B cell (primary cell): Measurements from ENCODE around the gene VWA3B. TPM values are rescaled to one million over a fixed set of nuclear protein-coding genes. Genes with fewer than 3 reads are reported as not detected.

Experiments used
- ATAC-seq: fragments of 200-7000 bp; cut with Tn5 transposase; one replicate; pipeline ENCODE4 v1.10.0; 2021; ENCODE audit warnings: low read depth, mild to moderate bottlenecking, moderate number of reproducible peaks, moderate library complexity
- CTCF ChIA-PET: fragments of 350-600 bp; sonication (Branson Sonifier 250); formaldehyde crosslinking; loops from one replicate; lab custom pipeline; 2021; ENCODE audit warnings: antibody characterized with exemption, inconsistent platforms; lab: Charles Lee
- POLR2A ChIA-PET: fragments of 350-600 bp; sonication (Branson Sonifier 250); formaldehyde crosslinking; loops from one replicate; lab custom pipeline; 2021; ENCODE audit warnings: antibody characterized with exemption; lab: Charles Lee
- DNase-seq: peaks from one replicate; pipeline ENCODE4 v3.0.0; 2013
- H2AFZ ChIP-seq: 2 replicates; pipeline ENCODE4 v1.6.1; 2012; ENCODE audit warnings: mild to moderate bottlenecking, low read depth, low read length; ENCODE audit not compliant: insufficient read depth, poor library complexity, severe bottlenecking
- H3K27ac ChIP-seq, 2 donors: 1 replicate in 1 of 2; 2 replicates in 1 of 2; pipeline ENCODE4 v1.5.1; 2012 to 2013; ENCODE audit warnings: low read length in 2 of 2, mild to moderate bottlenecking in 2 of 2, moderate library complexity in 1 of 2
- H3K27me3 ChIP-seq, 4 experiments: fragments of 200-600 bp in 1 of 4; sonication (generic) in 1 of 4; replicated peaks in 1 of 4; 1 replicate in 2 of 4; 2 replicates in 2 of 4; pipeline versions ENCODE4 v1.6.1 to v1.7.0; 2013 to 2016; ENCODE audit warnings: low read length in 3 of 4, mild to moderate bottlenecking in 2 of 4, mixed read lengths in 1 of 4, moderate library complexity in 1 of 4; ENCODE audit not compliant: insufficient read depth in 4 of 4, control insufficient read depth in 3 of 4; ENCODE audit errors: control extremely low read depth in 1 of 4
- H3K36me3 ChIP-seq, 2 experiments: replicated peaks in 1 of 2; 1 replicate in 1 of 2; 2 replicates in 1 of 2; pipeline versions ENCODE4 v1.6.1 to v1.7.1; 2013; ENCODE audit warnings: low read length in 1 of 2; ENCODE audit not compliant: insufficient read depth in 2 of 2, control insufficient read depth in 1 of 2; ENCODE audit errors: control extremely low read depth in 1 of 2, extremely low read depth in 1 of 2
- H3K4me1 ChIP-seq, 2 donors: fragments of 200-600 bp in 1 of 2; sonication (generic) in 1 of 2; 1 replicate in 1 of 2; 2 replicates in 1 of 2; pipeline versions ENCODE4 v1.5.1 to v1.6.1; 2013 to 2017; ENCODE audit warnings: low read length in 2 of 2; ENCODE audit not compliant: control insufficient read depth in 2 of 2, insufficient read depth in 2 of 2
- H3K4me2 ChIP-seq: replicated peaks from 2 replicates; pipeline ENCODE3; 2012; ENCODE audit warnings: mild to moderate bottlenecking, low read depth, low read length; ENCODE audit not compliant: poor library complexity, severe bottlenecking
- H3K4me3 ChIP-seq, 5 experiments: fragments of 200-600 bp in 1 of 5; sonication (generic) in 1 of 5; 1 replicate in 3 of 5; 2 replicates in 2 of 5; pipeline versions ENCODE4 v1.5.1 to v1.7.0; 2011 to 2016; ENCODE audit warnings: low read length in 4 of 5, mild to moderate bottlenecking in 4 of 5, low read depth in 2 of 5, control low read depth in 1 of 5, moderate library complexity in 1 of 5; ENCODE audit not compliant: insufficient read depth in 1 of 5; ENCODE audit errors: control extremely low read depth in 1 of 5, extremely low read depth in 1 of 5
- H3K79me2 ChIP-seq: fragments of 200-600 bp; sonication (generic); one replicate; pipeline ENCODE4 v1.6.0; 2016; ENCODE audit warnings: low read length; ENCODE audit not compliant: control insufficient read depth, insufficient read depth
- H3K9ac ChIP-seq: fragments of 200-600 bp; sonication (generic); 2 replicates; pipeline ENCODE4 v1.6.1; 2017; ENCODE audit warnings: mild to moderate bottlenecking, low read length, moderate library complexity
- H3K9me3 ChIP-seq, 3 donors: one replicate each; pipeline versions ENCODE4 v1.6.1 to v1.7.1; 2013; ENCODE audit warnings: low read length in 2 of 3; ENCODE audit not compliant: control insufficient read depth in 2 of 3, insufficient read depth in 1 of 3; ENCODE audit errors: control extremely low read depth in 1 of 3
- H4K20me1 ChIP-seq: 2 replicates; pipeline ENCODE4 v1.6.0; 2012; ENCODE audit warnings: mild to moderate bottlenecking, low read length; ENCODE audit not compliant: insufficient read depth, control insufficient read depth, poor library complexity, severe bottlenecking
- H3K27ac Mint-ChIP-seq: one replicate; pipeline ENCODE4 v1.8.0; 2021; ENCODE audit warnings: mixed read lengths
- H3K27me3 Mint-ChIP-seq: one replicate; pipeline ENCODE4 v1.8.0; 2021; ENCODE audit warnings: mixed read lengths
- H3K4me1 Mint-ChIP-seq: one replicate; pipeline ENCODE4 v1.8.0; 2021; ENCODE audit warnings: mixed read lengths
- H3K4me3 Mint-ChIP-seq: one replicate; pipeline ENCODE4 v1.8.0; 2021; ENCODE audit warnings: mixed read lengths
- H3K9me3 Mint-ChIP-seq: one replicate; pipeline ENCODE4 v1.8.0; 2022; ENCODE audit warnings: mixed read lengths; ENCODE audit not compliant: insufficient read depth
- CTCF ChIP-seq: fragments of 200-600 bp; IDR thresholded peaks from one replicate; pipeline ENCODE4 v1.8.0; 2022; ENCODE audit warnings: antibody characterized with exemption, mild to moderate bottlenecking
- EZH2 ChIP-seq: IDR thresholded peaks from 2 replicates; pipeline ENCODE4 v1.6.1; 2012; ENCODE audit warnings: borderline replicate concordance, low read depth, mild to moderate bottlenecking, moderate library complexity, low read length; ENCODE audit not compliant: insufficient read depth, poor library complexity, severe bottlenecking
- WGBS: methylation state at CpG from one replicate; pipeline ENCODE4 v1.1.5; 2013; ENCODE audit warnings: missing lambda C conversion rate; ENCODE audit not compliant: insufficient coverage; 5-methylcytosine and 5-hydroxymethylcytosine counted together
- intact Hi-C: fragments of 100-400 bp; cut with micrococcal nuclease; formaldehyde crosslinking; loops from one replicate; pipeline ENCODE4 v1.10.0; 2022
- polyA plus RNA-seq: library from polyadenylated mRNA; depleted of rRNA; stranded (reverse); fragments of >200 nt; gene quantifications from 2 replicates; pipeline ENCODE4 v1.2.3, GENCODE V29; 2012
- total RNA-seq, 2 donors: library from RNA; stranded (reverse); fragments of 120-200 nt in 1 of 2; gene quantifications; 1 replicate in 1 of 2; 2 replicates in 1 of 2; pipeline versions ENCODE4 v1.2.3 to v1.2.4, GENCODE V29; 2013 to 2022

Gene VWA3B
- total and polyA plus RNA-seq, 2 donors (not counting 1 experiment from before 2014, with no cell fraction given), result not detected

- ATAC-seq (no peak), DNase-seq (no peak)
- H3K9me3 Mint-ChIP-seq, result peaks cover 2% of the 10 kb centered on the region
- H3K4me3 Mint-ChIP-seq, result no peak overlapping the region
- Histone ChIP-seq H4K20me1 (no peaks in the 10 kb centered on the region), H3K4me3 (no peak overlapping the region), H3K4me1 (no peaks in the 10 kb centered on the region), H3K79me2 (no peaks in the 10 kb centered on the region), H3K9me3 (peaks cover 0 to 12% (median 0%) of the 10 kb centered on the region in 3 donors), H3K27ac (no peak overlapping the region), H3K36me3 (no peaks in the 10 kb centered on the region), H2AFZ (no peak overlapping the region), H3K4me2 (no peak overlapping the region), H3K27me3 (peaks cover 0 to 26% (median 4%) of the 10 kb centered on the region in 4 experiments), H3K9ac (no peak overlapping the region)
- peaks cover 38% of the 10 kb centered on the region for H3K27me3 Mint-ChIP-seq
- 60% methylated on average over 13 of the region's 18 CpGs for WGBS
- ChIA-PET POLR2A (no interaction called here), CTCF (interaction anchor here (1.3 kb wide), 1 partner anchor 12 kb away, joined by 3 read pairs; no protein-coding TSS in a partner anchor)
- no peak overlapping the region for H3K27ac Mint-ChIP-seq
- TF ChIP-seq CTCF (no peak), EZH2 (no peak)
- intact Hi-C loops, result no loop called here
- no peaks in the 10 kb centered on the region for H3K4me1 Mint-ChIP-seq
Observed at GRCh38 chr2:98280376-98281102, 193.6 kb downstream of the VWA3B start.

GRCh38 chr2:98281607-98282006 is 194.6 kb downstream of the VWA3B start:
- no peaks in the 10 kb centered on the region for H4K20me1 ChIP-seq
- Mint-ChIP-seq H3K27ac (no peak overlapping the region), H3K27me3 (peaks cover 41% of the 10 kb centered on the region), H3K4me1 (no peaks in the 10 kb centered on the region), H3K4me3 (no peak overlapping the region), H3K9me3 (peaks cover 3% of the 10 kb centered on the region)
- H3K27ac ChIP-seq, result no peak overlapping the region
- H3K4me3 ChIP-seq, result no peak overlapping the region
- H3K9ac ChIP-seq, result no peak overlapping the region
- H3K4me2 ChIP-seq, result no peak overlapping the region
- no peak for DNase-seq
- ATAC-seq, result no peak
- H3K4me1 ChIP-seq, result no peaks in the 10 kb centered on the region
- H2AFZ ChIP-seq, result no peak overlapping the region
- WGBS, result no CpG with 5 or more reads among the region's 6 CpGs
- intact Hi-C loops, result no loop called here
- H3K27me3 ChIP-seq, result peaks cover 0 to 26% (median 4%) of the 10 kb centered on the region in 4 experiments
- TF ChIP-seq EZH2, result no peak
- no peak for TF ChIP-seq CTCF
- H3K79me2 ChIP-seq, result no peaks in the 10 kb centered on the region
- POLR2A ChIA-PET, result no interaction called here
- H3K9me3 ChIP-seq, result peaks cover 0 to 12% (median 0%) of the 10 kb centered on the region in 3 donors
- CTCF ChIA-PET, result interaction anchor here (0.7 to 1.3 kb wide), 2 partner anchors 13 to 358 kb away, joined by 3 to 7 read pairs; no protein-coding TSS in a partner anchor
- no peaks in the 10 kb centered on the region for H3K36me3 ChIP-seq
